Stomach (tissue), 8 donors: ENCODE data around the gene ABCA9. TPM values are rescaled to one million over a fixed set of nuclear protein-coding genes. Genes with fewer than 3 reads are reported as not detected.

Experiments
- polyA plus RNA-seq, 3 donors: library from polyadenylated mRNA; stranded (reverse); fragments of 200-250 nt; gene quantifications; one replicate each; pipeline ENCODE4 v1.2.3, GENCODE V29; 2013
- small RNA-seq, 4 donors: library from RNA; depleted of rRNA; stranded (forward); fragments of <200 nt; gene quantifications; one replicate each; pipeline ENCODE3, GENCODE V24; 2016
- total RNA-seq, 5 donors: library from RNA; depleted of rRNA; stranded (reverse); fragments of >200 nt; gene quantifications; one replicate each; pipeline versions ENCODE4 v1.1.0 to v1.2.3, GENCODE V29; 2014 to 2016
- donor health status: healthy with polysubstance abuse.
- donor health status: Bipolar disorder and iron deficiency.
- donor health status: healthy.

ABCA9 gene
- total and polyA plus RNA-seq, 8 donors: 1.4 to 38.5 (median 5.0) TPM

Small RNAs within 50 kb of the gene (small RNA-seq; reads per million reads assigned to genes)
- 0 to 0.07 (median 0) reads per million in 4 donors for gene MIR4524B

Other genes with a start within 250 kb of the ABCA9 start
- 100 to 1,000 TPM in 1 of 5 donors, 10 to 100 TPM in 4; 15.2 to 210 (median 50.7) TPM for gene ABCA8, start 105.5 kb downstream of the ABCA9 start, total RNA-seq
- 10 to 100 TPM in 1 of 3 donors, 1 to 10 TPM in 2; 2.7 to 11.8 (median 6.2) TPM for gene ABCA8, start 105.5 kb downstream of the ABCA9 start, polyA plus RNA-seq
- gene ABCA6, start 81.0 kb upstream of the ABCA9 start, total RNA-seq: 10 to 100 TPM; 13.3 to 97.9 (median 25.9) TPM
- gene ABCA6, start 81.0 kb upstream of the ABCA9 start, polyA plus RNA-seq: 10 to 100 TPM in 1 of 3 donors, 1 to 10 TPM in 2; 4.5 to 11.9 (median 4.7) TPM
- gene ABCA10, start 167.9 kb upstream of the ABCA9 start, total RNA-seq: 10 to 100 TPM in 1 of 5 donors, 1 to 10 TPM in 3, under 1 TPM in 1; 0.29 to 34.9 (median 4.7) TPM
- gene ABCA10, start 167.9 kb upstream of the ABCA9 start, polyA plus RNA-seq: 1 to 10 TPM; 1.9 to 7.5 (median 5.4) TPM